ENCODE results near the gene GPD1L. TPM values are rescaled to one million over a fixed set of nuclear protein-coding genes. Genes with fewer than 3 reads are reported as not detected.
"Not testable (repeated sequence)": the region's sequence is repeated elsewhere in the genome, so short reads cannot be mapped to it uniquely, and the experiment has no call there.

Gene GPD1L
- 4.8 and 6.0 TPM in 2 replicates for polyA plus RNA-seq (2011; rRNA removed)
- polyA minus RNA-seq (2011; rRNA and poly(A)+ RNA removed) = 3.5 and 5.6 TPM in 2 replicates

- H3K27ac ChIP-seq (ENCODE audit: low read depth, low read length) = no peak within 1 kb of the TSS
- peaks cover 12% of the 10 kb centered on the region for H3K9me3 ChIP-seq (ENCODE audit: control insufficient read depth, insufficient read depth, low read length)
- peak; percentile 53 for DNase-seq (ENCODE audit: low read depth, low spot score)
- H3K4me3 ChIP-seq (ENCODE audit: low read depth, low read length) = peak within 1 kb of the TSS; percentile 68
- ChIA-PET POLR2A (interaction anchor here (0.7 kb wide), 1 partner anchor 61 kb away, joined by 5 read pairs; no protein-coding TSS in a partner anchor), CTCF (interaction anchor here (1.4 kb wide), 1 partner anchor 87 kb away, joined by 3 read pairs; no protein-coding TSS in a partner anchor)
- no peak for TF ChIP-seq CTCF (IDR thresholded peaks at IDR 0.05; ENCODE audit: low read depth, low read length)
- no peaks in the 10 kb centered on the region for H3K27me3 ChIP-seq (ENCODE audit: control insufficient read depth, insufficient read depth, low read length)
Measured at GRCh38 chr3:32106132-32106928, at the start of gene GPD1L. Gene GPD1L (plus strand): TSS chr3:32106620. CDS start chr3:32106712, 92 bp downstream.

- CTCF ChIA-PET; H3K27ac ChIP-seq (ENCODE audit: low read depth, low read length); DNase-seq (ENCODE audit: low read depth, low spot score); POLR2A ChIA-PET; H3K4me3 ChIP-seq (ENCODE audit: low read depth, low read length); H3K27me3 ChIP-seq (ENCODE audit: control insufficient read depth, insufficient read depth, low read length); H3K9me3 ChIP-seq (ENCODE audit: control insufficient read depth, insufficient read depth, low read length): not testable (repeated sequence)
Measured at GRCh38 chr3:32058465-32058864, 48.0 kb upstream of the GPD1L start.

GRCh38 chr3:32062950-32063582 is 43.4 kb upstream of the GPD1L start:
- no peaks in the 10 kb centered on the region for H3K27me3 ChIP-seq (ENCODE audit: control insufficient read depth, insufficient read depth, low read length)
- DNase-seq (ENCODE audit: low read depth, low spot score) = no peak
- TF ChIP-seq CTCF (IDR thresholded peaks at IDR 0.05; ENCODE audit: low read depth, low read length) = no peak
- H3K9me3 ChIP-seq (ENCODE audit: control insufficient read depth, insufficient read depth, low read length) = no peaks in the 10 kb centered on the region
- ChIA-PET POLR2A (no interaction called here), CTCF (interaction anchor here (1.5 kb wide), 1 partner anchor 13 kb away, joined by 3 read pairs; no protein-coding TSS in a partner anchor)
- H3K4me3 ChIP-seq (ENCODE audit: low read depth, low read length) = no peak overlapping the region
- H3K27ac ChIP-seq (ENCODE audit: low read depth, low read length) = no peak overlapping the region

GRCh38 chr3:32066686-32067085 is 39.7 kb upstream of the GPD1L start:
- CTCF ChIA-PET = no interaction called here
- no peak for DNase-seq (ENCODE audit: low read depth, low spot score)
- Histone ChIP-seq H3K4me3 (ENCODE audit: low read depth, low read length) (no peak overlapping the region), H3K9me3 (ENCODE audit: control insufficient read depth, insufficient read depth, low read length) (no peaks in the 10 kb centered on the region), H3K27me3 (ENCODE audit: control insufficient read depth, insufficient read depth, low read length) (no peaks in the 10 kb centered on the region), H3K27ac (ENCODE audit: low read depth, low read length) (no peak overlapping the region)
- POLR2A ChIA-PET = no interaction called here
- no peak for TF ChIP-seq CTCF (IDR thresholded peaks at IDR 0.05; ENCODE audit: low read depth, low read length)

- H3K9me3 ChIP-seq (ENCODE audit: control insufficient read depth, insufficient read depth, low read length); POLR2A ChIA-PET; H3K27me3 ChIP-seq (ENCODE audit: control insufficient read depth, insufficient read depth, low read length); H3K27ac ChIP-seq (ENCODE audit: low read depth, low read length); DNase-seq (ENCODE audit: low read depth, low spot score); CTCF ChIA-PET; H3K4me3 ChIP-seq (ENCODE audit: low read depth, low read length): not testable (repeated sequence)
Measured at GRCh38 chr3:32074194-32074593, 32.2 kb upstream of the GPD1L start.

- CTCF ChIA-PET = no interaction called here
- no peak for DNase-seq (ENCODE audit: low read depth, low spot score)
Measured at GRCh38 chr3:32076566-32076965, 29.9 kb upstream of the GPD1L start.

More at GRCh38 chr3:32076566-32076965, 29.9 kb upstream of the GPD1L start:
- POLR2A ChIA-PET = no interaction called here
- H3K27me3 ChIP-seq (ENCODE audit: control insufficient read depth, insufficient read depth, low read length) = no peaks in the 10 kb centered on the region
- no peak overlapping the region for H3K4me3 ChIP-seq (ENCODE audit: low read depth, low read length)
- no peaks in the 10 kb centered on the region for H3K9me3 ChIP-seq (ENCODE audit: control insufficient read depth, insufficient read depth, low read length)
- no peak overlapping the region for H3K27ac ChIP-seq (ENCODE audit: low read depth, low read length)
- no peak for TF ChIP-seq CTCF (IDR thresholded peaks at IDR 0.05; ENCODE audit: low read depth, low read length)
